Measurements from ENCODE around the gene IFITM10.

Gene IFITM10

DNA sequence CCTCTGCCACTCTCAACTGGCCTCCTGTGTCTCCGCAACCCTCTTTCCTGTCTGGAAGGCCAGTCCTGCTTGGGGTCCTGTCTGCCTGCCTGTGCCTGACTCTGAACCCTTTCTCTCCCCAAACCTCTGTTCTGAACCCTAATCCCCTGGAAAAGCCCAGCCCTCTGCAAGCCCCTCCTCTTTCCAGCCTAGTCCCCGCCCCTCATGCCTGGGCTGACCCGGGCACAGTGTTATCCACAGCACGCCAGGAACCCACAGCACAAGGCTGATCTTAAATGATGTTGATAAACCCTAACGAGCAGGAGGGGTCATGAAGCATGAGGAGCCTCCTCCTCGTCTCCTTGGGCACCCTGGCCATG lies at the start of gene IFITM10:
Gene IFITM10, minus strand, starts transcription at position 115 of the 359 bp plus-strand sequence. CDS start 153 bp downstream, outside the sequence.
- DNase-seq (ENCODE audit: low read depth in 2 of 2), result no peak

GRCh38 chr11:1797391-1798125 lies 47.2 kb upstream of the IFITM10 start:
- DNase-seq (ENCODE audit: low read depth in 2 of 2), result no peak

DNA sequence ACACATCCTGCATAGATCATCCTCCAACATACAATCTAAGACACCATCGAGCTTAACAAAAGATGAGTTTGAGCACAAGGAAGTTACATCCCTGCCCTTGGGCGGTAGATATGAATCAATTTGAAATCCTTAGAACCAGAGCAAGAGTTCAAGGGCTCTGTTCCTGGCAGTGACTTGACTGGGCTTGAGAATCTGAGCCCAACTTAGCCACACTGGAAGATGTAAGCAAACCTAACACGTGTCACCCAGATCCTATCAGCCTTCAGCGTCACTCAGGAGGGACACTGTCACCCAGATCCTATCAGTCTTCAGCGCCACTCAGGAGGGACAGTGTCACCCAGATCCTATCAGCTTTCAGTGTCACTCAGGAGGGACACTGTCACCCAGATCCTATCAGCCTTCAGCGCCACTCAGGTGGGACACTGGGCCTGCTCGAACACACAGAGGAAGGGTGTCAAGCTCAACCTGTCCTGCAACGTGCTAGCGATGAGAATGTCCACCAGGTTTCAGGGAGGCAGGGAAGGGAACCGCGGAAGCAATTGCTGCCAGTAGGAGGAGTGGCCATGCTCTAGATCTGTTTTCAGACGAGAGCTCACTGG lies 46.1 kb upstream of the IFITM10 start:
- no peak for DNase-seq (ENCODE audit: low read depth in 2 of 2)

- no peak for DNase-seq (ENCODE audit: low read depth in 2 of 2)
Observed at GRCh38 chr11:1793081-1793480, 42.7 kb upstream of the IFITM10 start.

DNA sequence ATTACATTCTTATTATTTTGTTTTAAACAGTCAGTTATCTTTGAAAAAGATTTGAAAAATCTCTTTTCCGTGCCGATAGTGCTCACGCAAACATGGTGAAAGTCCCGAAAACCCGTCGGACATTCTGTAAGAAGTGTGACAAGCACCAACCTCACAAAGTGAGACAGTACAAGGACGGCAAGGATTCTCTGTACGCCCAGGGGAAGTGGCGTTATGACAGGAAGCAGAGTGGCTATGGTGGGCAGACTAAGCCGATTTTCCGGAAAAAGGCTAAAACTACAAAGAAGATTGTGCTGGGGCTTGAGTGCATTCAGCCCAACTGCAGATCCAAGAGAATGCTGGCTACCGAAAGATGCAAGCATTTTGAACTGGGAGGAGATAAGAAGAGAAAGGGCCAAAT lies 42.1 kb upstream of the IFITM10 start:
- DNase-seq (ENCODE audit: low read depth in 2 of 2), result no peak

DNA sequence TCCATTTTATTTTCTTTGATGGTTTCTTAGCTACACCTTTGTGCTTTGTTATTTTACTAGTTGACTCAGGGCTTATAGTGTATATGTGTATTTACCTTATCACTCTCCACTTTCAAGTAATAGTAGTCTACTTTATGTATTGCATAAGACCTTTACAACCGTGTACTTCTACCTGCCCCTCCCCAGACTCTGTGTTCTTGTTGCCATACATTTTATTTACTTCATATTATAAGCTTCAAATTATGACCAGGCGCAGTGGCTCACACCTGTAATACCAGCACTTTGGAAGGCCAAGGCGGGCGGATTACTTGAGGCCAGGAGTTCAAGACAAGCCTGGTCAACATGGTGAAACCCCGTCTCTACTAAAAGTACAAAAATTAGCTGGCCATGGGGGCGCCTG lies 41.5 kb upstream of the IFITM10 start:
- no peak for DNase-seq (ENCODE audit: low read depth in 2 of 2)

- DNase-seq (ENCODE audit: low read depth in 2 of 2), result no peak
Observed at GRCh38 chr11:1786466-1786865, 36.1 kb upstream of the IFITM10 start.

- no peak for DNase-seq (ENCODE audit: low read depth in 2 of 2)
Observed at GRCh38 chr11:1785749-1786413, 35.5 kb upstream of the IFITM10 start.

- DNase-seq (ENCODE audit: low read depth in 2 of 2), result no peak
Observed at GRCh38 chr11:1784761-1785650, 34.6 kb upstream of the IFITM10 start.

DNA sequence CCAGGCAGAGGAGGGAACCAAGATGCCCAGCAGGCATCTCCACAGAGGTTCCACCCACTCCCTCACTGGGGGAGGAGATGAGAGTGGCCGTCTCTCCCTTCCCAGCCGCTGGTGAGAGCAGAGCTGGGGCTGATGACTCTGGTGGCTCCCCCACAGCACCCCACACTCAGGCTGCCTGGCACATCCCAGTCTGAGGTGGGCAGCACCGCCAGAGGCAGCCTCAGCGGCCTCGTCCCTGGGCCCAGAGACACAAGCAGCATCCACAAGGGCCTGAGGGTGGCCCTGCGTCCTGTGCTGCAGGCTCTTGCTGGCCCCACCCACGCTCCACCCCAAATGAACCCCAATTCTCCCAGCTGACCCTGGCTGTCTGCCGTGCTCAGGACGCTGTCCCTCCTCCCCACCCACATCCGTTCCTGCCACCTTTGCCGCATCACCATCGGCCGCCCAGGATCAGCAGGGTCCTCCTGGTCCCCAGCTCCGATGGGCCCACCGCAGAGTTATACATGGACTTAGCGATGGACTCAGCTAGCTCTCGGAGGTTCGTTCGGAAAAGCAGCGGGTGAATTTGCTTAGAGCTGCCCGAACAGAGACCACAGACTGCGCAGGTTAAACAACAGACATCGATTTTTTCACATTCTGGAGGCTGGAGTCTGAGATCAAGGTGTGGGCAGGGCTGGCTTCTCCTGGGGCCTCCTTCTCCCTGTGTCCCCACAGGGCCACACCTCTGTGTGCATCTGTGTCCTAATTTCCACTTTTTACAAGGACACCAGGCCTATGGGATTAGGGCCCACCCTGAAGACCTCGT lies 33.5 kb upstream of the IFITM10 start:
- DNase-seq (ENCODE audit: low read depth in 2 of 2), result no peak

DNA sequence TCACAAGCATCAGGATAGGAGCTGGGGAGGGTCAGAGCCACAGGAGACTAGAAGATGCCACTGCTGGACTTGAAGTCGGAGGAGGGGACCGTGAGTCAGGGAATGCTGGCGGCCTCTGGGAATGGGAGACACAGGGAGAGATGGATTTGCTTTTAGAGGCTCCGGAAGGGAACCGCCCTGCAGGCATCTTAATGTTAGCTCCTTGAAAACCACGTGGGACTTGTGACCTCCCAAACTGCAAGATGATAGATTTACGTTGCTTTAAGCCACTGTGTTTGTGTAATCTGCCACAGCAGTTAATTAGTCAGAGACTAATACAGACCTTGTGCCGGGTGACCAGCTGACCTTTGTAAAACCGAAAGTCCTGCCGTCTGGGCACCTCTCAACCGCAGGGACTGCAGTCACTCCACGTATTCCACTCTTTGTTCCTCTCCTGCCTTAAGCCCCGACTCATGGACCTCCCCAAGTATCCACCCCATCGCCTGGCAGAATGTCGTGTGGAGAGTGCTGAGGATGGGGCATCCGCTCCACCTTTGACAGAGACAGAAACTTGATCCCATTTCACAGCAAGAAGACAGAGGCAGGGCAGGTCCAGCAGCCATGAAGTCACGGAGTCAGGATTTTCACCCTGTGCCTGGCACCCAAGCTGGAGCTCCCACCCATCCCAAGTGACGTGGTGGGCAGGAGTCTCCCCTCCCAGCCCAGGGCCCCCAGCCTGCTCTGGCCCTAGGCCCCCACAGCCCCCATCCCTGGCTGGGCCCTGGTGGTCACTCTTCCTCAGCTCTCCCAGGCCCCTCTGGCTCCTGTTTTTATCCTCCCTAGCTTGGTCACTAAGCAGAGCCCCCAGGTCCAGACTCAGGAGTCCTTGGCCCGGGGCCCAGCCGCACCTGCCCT lies 32.7 kb upstream of the IFITM10 start:
- no peak for DNase-seq (ENCODE audit: low read depth in 2 of 2)

DNA sequence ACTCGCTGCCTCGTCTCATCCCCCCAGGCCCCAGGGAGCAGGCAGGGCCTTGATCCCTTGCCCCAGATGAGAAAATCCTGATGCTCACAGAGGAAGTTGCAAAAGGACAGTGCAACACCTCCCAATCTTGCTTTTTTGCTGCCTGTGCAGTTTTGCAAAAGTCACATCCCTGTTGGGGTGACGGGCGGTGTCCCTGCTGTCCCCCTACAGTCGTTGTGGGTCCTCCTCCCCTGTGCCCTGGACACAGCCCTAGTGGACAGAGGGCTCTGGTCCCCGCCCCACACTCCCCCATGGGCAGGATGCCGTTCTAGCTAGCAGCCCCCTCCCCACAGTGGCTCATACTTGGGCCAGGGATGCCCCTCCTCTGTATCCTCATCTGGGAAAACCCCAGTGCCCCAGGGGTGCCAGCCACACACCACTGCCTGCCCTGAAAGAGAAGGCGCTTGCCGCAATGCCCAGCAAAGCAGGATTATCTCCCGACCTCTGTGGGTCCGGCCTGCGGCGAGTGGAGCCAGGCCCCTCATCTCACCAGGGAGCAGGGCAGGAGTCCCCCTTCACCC lies 31.7 kb upstream of the IFITM10 start:
- DNase-seq (ENCODE audit: low read depth in 2 of 2), result no peak

DNA sequence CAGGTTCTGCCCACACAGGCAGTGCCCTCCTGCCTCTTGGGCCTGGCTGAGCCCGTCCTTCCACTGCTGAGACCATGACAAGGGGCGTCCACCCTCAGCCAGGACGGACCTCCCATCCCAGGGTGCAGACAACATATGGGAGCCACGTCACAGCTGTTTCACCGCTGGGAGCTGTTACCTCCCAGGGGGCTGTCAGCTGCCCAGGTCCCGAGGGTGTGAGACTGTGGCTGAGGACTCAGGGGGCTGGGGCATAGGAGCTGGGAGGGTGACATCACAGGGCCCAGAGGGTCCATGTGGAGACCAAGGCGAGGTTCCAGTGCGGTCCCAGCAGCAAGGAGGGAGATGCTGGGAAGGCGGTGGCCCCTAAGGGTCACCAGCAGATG lies 31.2 kb upstream of the IFITM10 start:
- no peak for DNase-seq (ENCODE audit: low read depth in 2 of 2)

DNA sequence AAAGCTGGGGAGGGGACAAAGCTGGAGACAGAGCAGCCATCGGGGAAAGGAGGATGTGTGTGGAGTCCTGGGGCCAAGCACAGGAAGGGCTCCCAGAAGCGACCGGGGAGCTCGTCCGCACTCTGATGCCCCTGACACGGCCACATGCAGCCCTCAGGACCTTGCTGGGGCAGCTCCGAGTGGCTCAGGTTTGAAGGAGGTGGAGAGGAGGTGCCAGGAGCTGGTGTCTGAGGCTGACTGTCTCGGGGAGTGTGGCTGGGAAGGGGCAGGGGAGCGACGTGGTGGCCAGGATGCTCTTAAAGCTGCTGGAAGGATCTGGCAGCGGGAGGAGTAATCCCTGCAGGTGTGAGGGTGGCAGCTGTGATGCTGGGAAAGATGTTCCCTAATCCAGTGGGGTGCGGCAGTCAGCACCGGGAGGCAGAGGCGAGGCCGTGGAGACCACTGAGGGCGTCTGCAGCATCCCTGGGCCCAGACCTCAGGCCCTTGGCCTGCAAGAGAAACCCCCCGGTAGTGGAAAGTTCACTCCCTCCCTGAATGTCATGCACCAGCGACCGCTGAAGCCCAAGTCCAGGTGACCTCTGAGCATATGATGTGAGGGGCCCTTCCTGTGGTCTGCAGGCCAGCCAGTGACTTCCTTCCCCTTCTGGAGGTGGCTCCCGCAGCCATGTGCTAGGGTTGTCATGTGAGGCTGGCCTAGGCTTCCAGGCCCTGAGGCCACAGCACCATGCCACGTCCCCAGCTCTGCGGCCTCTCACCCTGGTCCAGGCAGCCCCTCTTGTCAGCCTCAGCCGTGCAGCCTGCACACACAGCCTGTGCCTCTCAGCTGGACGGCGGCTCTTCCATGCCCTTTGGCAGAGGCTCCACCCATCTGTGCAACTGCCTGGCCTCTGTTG lies 30.6 kb upstream of the IFITM10 start:
- no peak for DNase-seq (ENCODE audit: low read depth in 2 of 2)

GRCh38 chr11:1779806-1780699 lies 29.7 kb upstream of the IFITM10 start:
- DNase-seq (ENCODE audit: low read depth in 2 of 2), result no peak

GRCh38 chr11:1779034-1779805 lies 28.8 kb upstream of the IFITM10 start:
- DNase-seq (ENCODE audit: low read depth in 2 of 2), result no peak
